NCI-H2227 (cell line): Measurements from ENCODE around the gene ZBED3.

Experiments used
- DNase-seq: peaks from one replicate; lab custom pipeline; 2025; ENCODE audit not compliant: unreplicated experiment; lab: John Stamatoyannopoulos, UW

The ZBED3 gene

DNA sequence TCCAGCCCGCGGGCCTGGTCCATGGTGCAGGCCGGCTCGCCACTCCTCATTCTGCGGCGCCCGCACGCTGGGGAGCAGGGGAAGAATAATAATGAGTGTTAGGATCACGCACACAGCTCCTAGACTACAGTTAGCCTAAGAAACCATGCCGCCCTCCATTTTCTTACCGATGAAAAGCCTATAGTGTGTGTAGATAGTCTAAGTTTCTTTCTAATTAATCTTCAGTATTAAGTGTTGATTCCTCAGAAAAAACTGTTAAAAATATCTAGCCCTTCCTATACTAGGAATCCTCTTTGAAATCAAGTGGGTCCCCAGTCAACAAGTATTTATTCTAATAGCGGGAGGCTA is 9.3 kb downstream of the ZBED3 start:
- no peak for DNase-seq

GRCh38 chr5:77076961-77077828 is 9.9 kb downstream of the ZBED3 start:
- DNase-seq = peak; percentile 82

GRCh38 chr5:77074745-77075144 is 12.3 kb downstream of the ZBED3 start:
- DNase-seq = no peak

- DNase-seq = no peak
These were observed 13.4 kb downstream of the ZBED3 start for GRCh38 chr5:77073667-77074066.

- no peak for DNase-seq
These were observed 20.2 kb downstream of the ZBED3 start for GRCh38 chr5:77066823-77067442.

- DNase-seq = no peak
These were observed 20.9 kb downstream of the ZBED3 start for GRCh38 chr5:77066184-77066583.

DNA sequence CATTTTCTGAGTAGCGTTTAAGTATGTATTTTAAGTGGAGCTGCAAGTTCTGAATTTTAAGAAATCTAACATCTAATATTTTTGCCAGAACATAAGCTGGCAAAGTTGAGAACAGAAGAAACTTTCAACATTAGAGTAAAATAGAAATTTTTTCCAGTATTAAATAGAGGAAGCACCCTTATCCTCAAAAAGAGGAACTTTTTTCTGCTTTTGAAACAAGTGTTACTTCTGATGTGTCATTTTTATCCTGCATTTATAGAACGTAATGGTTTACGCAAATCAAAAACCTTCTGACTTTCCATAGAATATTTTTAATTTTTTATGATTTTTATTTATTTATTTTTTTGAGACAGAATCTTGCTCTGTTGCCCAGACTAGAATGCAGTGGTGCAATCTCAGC is 21.8 kb downstream of the ZBED3 start:
- DNase-seq = no peak

DNA sequence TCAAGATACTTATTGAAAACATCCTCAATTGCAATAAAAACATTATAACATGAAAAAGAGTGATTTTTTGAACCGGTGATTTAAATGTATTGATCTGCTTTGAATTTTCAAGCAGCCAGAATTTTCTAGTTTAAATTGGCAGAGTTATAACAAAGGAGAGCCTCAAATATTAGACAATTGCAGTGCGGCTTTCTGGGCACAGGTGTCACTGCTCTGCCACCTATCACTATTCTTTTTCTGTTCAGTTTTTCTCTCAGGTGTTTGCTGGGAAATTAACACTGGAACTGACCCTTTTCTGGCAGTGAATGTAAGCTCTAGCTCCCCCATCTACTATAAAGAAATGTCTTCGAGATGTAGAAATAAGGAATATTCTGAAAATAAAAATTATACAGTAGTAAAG is 23.0 kb downstream of the ZBED3 start:
- no peak for DNase-seq

DNA sequence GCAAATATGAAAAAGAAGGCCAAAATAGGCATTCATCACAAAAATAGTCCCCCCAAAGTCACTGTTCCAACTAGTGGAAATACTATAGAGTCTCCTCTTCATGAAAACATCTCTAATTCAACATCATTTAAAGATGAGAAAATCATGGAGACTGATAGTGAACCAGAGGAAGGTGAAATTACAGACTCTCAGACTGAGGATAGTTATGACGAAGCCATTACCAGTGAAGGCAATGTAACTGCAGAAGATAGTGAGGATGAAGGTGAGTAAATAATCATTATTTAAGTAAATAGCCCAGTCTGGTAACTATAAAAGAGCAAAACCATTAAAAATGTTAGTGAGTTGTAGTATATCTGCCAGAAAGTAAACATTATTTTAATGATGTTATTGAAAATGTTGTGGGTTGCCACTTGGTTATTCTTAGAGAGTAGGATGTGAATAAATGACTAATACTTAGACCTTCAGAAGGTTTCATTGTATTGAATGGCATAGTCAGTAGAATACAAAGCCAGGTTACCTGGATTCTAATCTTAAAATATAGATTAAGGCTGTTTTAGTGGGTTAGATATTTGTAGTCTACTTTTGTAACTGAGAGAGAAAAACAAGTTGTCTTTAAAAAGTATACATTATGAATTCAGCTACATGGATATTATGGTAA is 40.5 kb downstream of the ZBED3 start:
- DNase-seq = no peak

GRCh38 chr5:77035950-77036349 is 51.1 kb downstream of the ZBED3 start:
- no peak for DNase-seq

DNA sequence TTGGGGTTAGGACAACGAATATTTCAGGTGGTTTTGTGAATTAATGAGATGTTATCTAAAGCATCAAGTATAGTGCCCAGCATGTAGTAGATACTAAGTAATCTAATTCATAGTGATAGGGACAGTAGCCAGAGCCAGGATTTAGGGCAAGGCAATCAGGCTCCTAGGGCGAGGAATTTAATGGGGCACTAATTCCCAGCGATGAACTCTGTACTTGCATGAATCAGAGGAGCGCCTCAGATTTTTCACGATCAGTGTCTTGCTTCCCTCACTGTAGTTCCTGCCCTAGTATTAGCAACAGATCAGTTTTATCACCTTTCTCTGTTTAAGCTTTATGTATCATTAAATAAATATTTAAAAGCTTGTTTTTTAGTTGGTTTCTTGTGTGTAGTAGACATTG is 53.7 kb downstream of the ZBED3 start:
- no peak for DNase-seq

DNA sequence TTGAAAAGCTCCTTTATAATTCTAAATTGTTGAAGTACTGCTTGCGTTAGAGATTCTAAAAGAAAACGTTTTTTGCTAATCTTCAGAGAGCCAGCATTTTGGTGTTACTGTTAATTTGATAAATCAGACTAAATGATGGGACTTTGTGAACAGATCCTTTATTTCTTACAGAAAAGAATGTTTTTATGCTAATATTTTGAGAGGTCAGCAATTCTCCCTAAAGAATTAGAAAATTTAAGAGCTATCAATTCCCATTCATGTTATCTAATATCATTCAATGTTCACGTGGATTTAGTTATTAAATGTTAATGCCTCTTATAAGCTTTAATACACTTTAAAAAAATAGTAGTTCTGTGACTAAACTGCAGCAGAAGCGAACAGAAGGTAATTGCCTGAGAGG is 54.5 kb downstream of the ZBED3 start:
- no peak for DNase-seq

DNA sequence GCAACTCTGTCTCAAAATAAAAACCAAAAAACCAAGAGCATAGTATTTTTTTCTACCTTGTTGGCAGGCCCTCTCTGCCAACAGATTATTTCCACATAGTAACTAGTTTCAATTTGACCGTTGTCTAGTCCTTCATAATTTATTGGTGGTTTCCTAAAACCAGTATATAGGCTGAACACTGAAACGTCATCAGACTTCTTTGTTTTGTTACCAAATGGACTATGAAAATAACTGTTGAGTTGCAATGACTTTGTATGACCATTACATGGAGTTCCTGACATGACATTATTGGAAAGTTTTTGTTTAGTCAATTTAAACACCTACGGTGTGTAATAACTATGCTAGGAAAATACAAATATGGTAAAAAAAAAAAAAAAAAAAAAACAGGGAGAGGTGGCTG is 55.2 kb downstream of the ZBED3 start:
- DNase-seq = no peak

- DNase-seq = peak; percentile 91
These were observed 56.7 kb downstream of the ZBED3 start, which contains the start of gene AGGF1 for GRCh38 chr5:77030097-77031071. Gene AGGF1, plus strand, starts transcription at chr5:77030404. Its CDS starts 363 bp downstream, at chr5:77030767.

- no peak for DNase-seq
These were observed 57.7 kb downstream of the ZBED3 start for GRCh38 chr5:77029376-77029885.

DNA sequence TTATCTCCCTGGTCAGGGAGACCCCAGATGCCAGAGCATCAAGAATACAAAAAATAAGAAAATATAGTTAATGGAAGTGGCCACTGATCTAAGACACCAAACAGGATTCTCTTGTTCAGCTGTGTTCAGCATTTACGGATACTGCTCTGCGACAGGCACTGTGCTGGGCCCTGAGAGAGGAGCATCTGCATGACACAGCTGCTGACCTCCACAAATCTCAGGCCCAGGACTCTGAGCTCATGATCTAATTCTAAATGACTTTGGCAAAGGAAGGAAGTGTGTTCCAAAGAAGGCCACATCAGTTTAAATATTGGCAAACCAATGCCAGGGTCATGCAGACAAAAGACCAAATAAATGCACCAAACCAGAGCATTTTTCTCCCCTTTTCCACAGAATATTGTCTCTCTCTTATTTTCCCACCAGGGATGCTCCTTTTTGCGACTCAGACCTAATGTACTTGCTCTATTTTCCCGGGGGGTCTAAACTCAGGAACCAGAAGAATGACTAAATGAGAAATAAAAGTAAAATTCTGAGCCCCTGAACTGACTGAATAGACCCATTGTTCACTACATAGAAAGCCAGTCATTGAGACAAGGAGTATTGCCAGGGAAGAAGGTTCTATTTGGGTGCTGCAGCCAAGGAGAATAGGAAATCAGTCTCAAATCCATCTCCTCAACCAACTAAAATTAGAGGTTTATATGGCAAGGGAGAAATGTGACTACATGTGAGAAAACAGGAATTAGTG is 58.3 kb downstream of the ZBED3 start:
- no peak for DNase-seq

DNA sequence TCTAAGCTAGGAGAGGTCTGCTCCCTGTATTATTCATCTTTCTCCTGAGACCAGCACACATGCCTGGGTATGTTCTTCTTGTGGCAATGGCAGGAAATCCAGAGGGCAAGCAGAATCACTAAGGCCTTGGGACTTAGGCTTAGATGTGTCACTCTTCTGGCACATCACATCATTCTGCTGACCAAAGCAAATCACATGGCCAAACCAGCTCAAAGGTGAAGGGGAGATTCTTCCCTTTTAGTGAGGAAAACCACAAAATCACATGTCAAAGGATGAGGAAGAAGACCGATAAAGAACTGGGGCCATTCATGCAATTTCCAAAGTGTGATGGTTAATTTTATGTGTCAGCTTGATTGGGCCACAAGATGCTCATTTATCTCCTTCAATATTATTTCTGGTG is 62.6 kb downstream of the ZBED3 start:
- DNase-seq = no peak

DNA sequence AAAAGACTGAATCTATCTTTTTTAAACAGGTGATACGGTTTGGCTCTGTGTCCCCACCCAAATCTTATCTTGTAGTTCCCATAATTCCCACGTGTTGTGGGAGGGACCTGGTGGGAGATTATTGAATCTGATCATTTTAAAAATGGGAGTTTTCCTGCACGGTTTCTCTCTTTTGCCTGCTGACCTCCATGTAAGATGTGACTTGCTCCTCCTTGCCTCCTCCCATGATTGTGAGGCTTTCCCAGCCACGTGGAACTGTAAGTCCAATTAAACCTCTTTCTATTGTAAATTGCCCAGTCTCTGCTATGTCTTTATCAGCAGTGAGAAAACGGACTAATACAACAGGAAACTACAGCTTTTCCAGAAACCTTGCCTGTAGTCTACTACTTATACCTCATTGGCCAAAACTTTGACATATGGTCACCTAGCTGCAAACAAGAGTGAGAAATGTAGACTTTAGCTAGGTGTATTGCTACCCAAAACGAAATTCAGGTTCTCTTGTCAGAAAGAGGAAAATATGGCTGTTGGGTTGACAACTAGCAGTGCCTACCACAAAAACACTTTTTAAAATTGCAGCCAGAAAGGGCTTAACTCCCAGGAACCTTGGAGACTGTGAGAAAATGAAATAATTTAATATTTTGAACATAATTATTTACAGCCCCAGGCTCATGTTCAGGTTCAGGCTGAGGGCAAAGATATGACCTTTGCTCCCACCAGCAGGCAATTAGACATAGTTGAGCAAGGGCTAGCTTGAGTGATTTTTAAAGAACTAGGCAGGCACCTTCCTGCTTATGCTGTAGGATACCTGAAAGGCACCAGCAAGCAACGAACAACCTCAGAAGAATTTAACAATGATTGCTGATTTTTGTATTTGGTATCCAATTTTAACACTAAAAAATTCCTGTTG is 64.3 kb downstream of the ZBED3 start:
- DNase-seq = no peak
